Epithelial cell of esophagus (primary cell): ENCODE results near the gene OVAAL.
A peak's percentile ranks its signal among the peaks of the same experiment; 100 is the strongest.

Experiments
- DNase-seq: peaks from one replicate; pipeline ENCODE4 v3.0.0; 2010; ENCODE audit warnings: low read depth
- H3K4me3 ChIP-seq: 2 replicates; pipeline ENCODE4 v1.5.1; 2011; ENCODE audit warnings: mild to moderate bottlenecking, low read length, control low read depth
- TF ChIP-seq, protein P1 (sequence below): IDR thresholded peaks from 2 replicates; pipeline ENCODE4 v1.5.1; 2011; ENCODE audit warnings: low read depth, mild to moderate bottlenecking, low read length, control low read depth, inconsistent platforms; ENCODE audit not compliant: insufficient read depth; ENCODE audit errors: missing control alignments

Gene OVAAL

DNA sequence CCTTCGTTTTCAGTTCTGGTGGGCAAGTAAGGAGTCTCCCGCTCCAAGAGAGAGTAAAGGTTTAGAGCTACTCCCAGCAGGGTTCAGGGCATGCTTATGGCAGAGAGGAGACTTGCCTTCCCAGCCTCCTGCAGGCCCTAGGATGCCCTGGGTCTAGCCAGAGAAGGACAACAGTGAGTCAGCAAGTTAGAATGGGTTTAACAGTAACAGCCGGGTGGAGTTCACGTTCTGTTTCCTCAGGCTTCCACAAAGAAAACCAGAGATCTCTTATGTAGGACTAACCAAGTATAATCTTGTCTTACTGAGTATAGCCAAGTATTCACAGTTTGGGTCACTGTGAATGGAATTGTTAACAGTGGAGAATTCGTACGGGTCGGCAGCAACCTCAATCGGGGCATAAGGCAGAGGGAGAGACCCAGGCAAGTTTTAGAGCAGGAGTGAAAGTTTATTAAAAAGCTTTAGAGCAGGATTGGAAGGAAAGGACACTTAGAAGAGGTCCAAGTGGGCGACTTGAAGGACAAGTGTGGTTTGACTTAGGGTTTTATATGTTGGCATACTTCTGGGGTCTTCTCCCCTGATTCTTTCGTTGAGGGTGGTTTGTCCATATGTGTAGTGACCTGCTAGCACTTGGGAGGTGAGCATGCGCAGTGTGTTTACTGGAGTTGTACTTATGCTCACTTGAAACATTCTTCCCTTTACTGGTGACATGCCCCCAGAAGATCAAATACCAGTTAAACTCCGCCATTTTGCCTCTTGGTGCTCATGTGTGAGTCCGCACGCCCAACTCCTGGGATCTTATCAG lies 4.5 kb downstream of the OVAAL start:
- DNase-seq = peak; percentile 69
- no peak overlapping the region for H3K4me3 ChIP-seq
- TF ChIP-seq, protein P1, sequence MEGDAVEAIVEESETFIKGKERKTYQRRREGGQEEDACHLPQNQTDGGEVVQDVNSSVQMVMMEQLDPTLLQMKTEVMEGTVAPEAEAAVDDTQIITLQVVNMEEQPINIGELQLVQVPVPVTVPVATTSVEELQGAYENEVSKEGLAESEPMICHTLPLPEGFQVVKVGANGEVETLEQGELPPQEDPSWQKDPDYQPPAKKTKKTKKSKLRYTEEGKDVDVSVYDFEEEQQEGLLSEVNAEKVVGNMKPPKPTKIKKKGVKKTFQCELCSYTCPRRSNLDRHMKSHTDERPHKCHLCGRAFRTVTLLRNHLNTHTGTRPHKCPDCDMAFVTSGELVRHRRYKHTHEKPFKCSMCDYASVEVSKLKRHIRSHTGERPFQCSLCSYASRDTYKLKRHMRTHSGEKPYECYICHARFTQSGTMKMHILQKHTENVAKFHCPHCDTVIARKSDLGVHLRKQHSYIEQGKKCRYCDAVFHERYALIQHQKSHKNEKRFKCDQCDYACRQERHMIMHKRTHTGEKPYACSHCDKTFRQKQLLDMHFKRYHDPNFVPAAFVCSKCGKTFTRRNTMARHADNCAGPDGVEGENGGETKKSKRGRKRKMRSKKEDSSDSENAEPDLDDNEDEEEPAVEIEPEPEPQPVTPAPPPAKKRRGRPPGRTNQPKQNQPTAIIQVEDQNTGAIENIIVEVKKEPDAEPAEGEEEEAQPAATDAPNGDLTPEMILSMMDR = no peak

DNA sequence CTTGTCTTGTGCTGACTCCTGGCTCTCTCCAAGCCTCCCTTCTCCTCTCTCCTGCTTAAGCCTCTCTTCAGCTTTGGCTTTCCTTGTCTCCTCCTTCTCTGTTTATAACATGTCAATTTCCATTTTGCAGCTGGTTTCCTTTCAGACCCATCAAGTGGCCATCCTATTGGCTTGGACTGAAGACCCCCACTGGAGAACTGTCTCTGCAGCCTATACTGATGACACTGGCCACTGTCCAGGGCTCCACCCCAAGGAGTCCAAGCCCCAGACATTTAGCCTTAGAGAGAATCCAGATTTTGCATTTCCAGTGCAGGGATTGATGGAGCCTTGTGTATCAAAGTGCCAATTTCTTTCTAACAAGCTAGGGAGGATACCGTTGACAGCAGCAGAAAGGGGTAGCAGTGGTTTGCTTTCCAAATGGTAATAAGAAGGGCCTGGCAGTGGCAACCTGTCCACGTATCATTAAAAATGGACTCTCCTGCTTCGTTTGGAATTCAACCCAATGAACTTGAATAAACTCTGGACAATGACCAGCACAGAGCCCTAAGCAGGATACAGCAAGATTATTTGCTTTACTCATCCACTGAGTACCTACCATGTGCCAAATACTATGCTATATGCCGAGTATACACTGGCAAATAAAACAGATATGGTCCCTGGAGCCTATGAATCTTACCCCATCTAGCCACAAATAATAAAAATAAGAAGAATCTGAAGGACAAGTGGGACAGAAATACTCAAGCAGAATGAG lies 6.5 kb downstream of the OVAAL start:
- TF ChIP-seq, protein P1 = no peak

DNA sequence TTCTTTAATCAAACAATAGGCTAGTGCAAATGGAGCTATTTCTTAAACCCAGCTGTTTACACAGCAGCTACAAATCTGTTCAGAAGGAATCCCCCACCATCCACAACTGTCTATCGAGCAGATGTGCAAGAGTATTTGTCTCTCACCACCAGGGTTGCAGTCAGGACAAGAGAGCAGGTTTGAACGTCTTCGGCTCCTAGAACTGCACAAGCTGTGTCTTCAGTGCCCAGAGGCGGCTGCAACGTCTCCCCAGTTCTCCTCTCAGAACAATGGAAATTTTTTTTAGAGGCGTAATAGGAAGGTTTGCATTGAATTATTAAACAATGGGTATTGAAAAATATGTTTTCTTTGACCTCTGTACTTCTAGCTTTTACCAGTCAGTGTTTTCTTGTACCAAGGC lies 7.3 kb downstream of the OVAAL start:
- H3K4me3 ChIP-seq = no peak overlapping the region
- DNase-seq = no peak
- TF ChIP-seq, protein P1 = no peak

More for the DNA sequence above, 6.5 kb downstream of the OVAAL start:
- no peak for DNase-seq
- no peak overlapping the region for H3K4me3 ChIP-seq

DNA sequence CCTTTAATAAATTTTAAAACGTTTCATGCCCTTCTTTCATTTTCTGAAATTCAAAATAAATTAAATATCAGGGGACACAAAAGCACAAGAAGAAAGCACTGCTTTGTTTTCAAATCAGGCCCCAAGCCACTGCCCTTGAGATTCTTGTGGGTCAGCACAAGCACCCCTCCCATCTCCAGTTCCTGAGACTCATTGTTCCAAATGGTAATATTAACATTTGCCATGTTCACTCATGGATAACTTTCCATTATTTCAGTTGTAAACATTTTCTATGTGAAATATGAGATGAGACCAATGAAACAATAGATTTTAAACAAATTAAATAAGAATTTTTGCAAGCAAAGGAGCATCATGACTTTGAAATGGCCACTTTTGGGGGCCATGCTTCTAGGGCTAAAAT lies 7.7 kb downstream of the OVAAL start:
- TF ChIP-seq, protein P1 = no peak
- no peak for DNase-seq

DNA sequence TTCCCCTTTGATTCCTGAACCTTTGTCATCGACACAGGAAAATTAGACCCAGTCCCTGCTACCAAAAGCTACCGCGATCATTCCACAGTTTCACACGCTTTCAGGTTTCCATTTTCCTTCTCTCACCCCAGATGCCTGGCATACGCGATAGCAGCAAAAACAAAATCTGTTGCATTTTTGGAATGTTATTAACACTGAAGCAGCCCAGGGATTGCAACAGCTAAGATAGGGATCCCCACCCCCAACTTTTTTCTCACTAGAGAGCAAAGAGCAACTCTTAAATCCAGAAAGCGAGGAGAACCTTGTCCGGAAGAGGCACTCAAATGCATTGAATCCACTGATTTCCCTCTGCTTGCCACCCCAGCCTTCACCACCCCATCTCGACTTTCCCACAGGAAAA lies 8.9 kb downstream of the OVAAL start:
- DNase-seq = no peak
- TF ChIP-seq, protein P1 = no peak
- no peak overlapping the region for H3K4me3 ChIP-seq

More for the DNA sequence above, 7.7 kb downstream of the OVAAL start:
- H3K4me3 ChIP-seq = no peak overlapping the region

DNA sequence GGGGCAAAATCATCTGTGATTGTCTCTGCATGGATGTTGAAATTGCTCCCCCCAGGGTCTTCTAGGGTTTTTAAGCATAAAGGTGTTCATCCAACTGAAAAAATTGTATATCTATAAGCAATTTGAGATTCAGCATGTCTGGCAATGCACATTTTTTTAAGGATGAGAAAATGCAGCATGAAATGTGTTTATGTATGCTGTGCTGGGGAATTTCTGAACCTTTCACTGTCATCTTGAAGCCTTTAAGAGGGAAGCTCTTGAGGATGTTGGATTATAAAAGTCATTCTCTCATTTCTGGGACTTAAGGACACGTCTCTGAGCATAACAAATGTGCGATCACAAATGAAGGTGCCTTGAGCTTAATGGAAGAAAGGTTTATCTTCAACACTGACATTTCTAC lies 9.4 kb downstream of the OVAAL start:
- TF ChIP-seq, protein P1 = no peak
- DNase-seq = no peak

More for the DNA sequence above, 9.4 kb downstream of the OVAAL start:
- no peak overlapping the region for H3K4me3 ChIP-seq
